Neural cell (in vitro differentiated cells): ENCODE measurements around the gene ASIC2. TPM values are rescaled to one million over a fixed set of nuclear protein-coding genes. Genes with fewer than 3 reads are reported as not detected.

ENCODE experiments used
- H2AFZ ChIP-seq: fragments of 200-600, 300-800 bp; sonication (generic), shearing (Covaris generic); 2 replicates; pipeline ENCODE4 v1.6.0; 2014; ENCODE audit warnings: low read depth, mild to moderate bottlenecking, antibody characterized with exemption, low read length, moderate library complexity
- H3F3A ChIP-seq: fragments of 200-600 bp; shearing (Covaris generic); 2 replicates; pipeline ENCODE4 v1.6.1; 2016; ENCODE audit warnings: mild to moderate bottlenecking, moderate library complexity, mixed read lengths, antibody characterized with exemption, low read length; ENCODE audit not compliant: insufficient read depth, poor library complexity, severe bottlenecking
- H3K27ac ChIP-seq: fragments of 200-600, 300-800 bp; sonication (generic), shearing (Covaris generic); 2 replicates; pipeline ENCODE4 v1.5.1; 2014; ENCODE audit warnings: mild to moderate bottlenecking, low read length, moderate library complexity
- H3K27me3 ChIP-seq: fragments of 300-800, 200-600 bp; sonication (generic), shearing (Covaris generic); 2 replicates; pipeline ENCODE4 v1.6.0; 2014; ENCODE audit warnings: mild to moderate bottlenecking, low read depth, low read length, moderate library complexity; ENCODE audit not compliant: insufficient read depth
- H3K36me3 ChIP-seq: fragments of 300-800, 200-600 bp; sonication (generic), shearing (Covaris generic); 2 replicates; pipeline ENCODE4 v1.5.1; 2014; ENCODE audit warnings: mild to moderate bottlenecking, antibody characterized with exemption, low read length, moderate library complexity; ENCODE audit not compliant: insufficient read depth
- H3K4me2 ChIP-seq: fragments of 300-800, 200-600 bp; sonication (generic), shearing (Covaris generic); 2 replicates; pipeline ENCODE4 v1.6.0; 2014; ENCODE audit warnings: mild to moderate bottlenecking, low read length
- H3K4me3 ChIP-seq: fragments of 300-800, 200-600 bp; sonication (generic), shearing (Covaris generic); 2 replicates; pipeline ENCODE4 v1.5.1; 2014; ENCODE audit warnings: mild to moderate bottlenecking, low read length, moderate library complexity
- H3K79me2 ChIP-seq: fragments of 200-600 bp; shearing (Covaris generic); replicated peaks from 2 replicates; pipeline ENCODE4 v1.6.0; 2014; ENCODE audit warnings: mild to moderate bottlenecking, low read length, moderate library complexity; ENCODE audit not compliant: insufficient read depth
- H3K9ac ChIP-seq: fragments of 300-800, 200-600 bp; sonication (generic), shearing (Covaris generic); 2 replicates; pipeline ENCODE4 v1.6.1; 2016; ENCODE audit warnings: mild to moderate bottlenecking, low read length, mixed read lengths
- H3K9me2 ChIP-seq: fragments of 200-600 bp; shearing (Covaris generic); 2 replicates; pipeline ENCODE4 v1.6.1; 2016; ENCODE audit warnings: mild to moderate bottlenecking, low read length, mixed read lengths; ENCODE audit not compliant: insufficient read depth
- H3K9me3 ChIP-seq: fragments of 200-600, 300-800 bp; sonication (generic), shearing (Covaris generic); 2 replicates; pipeline ENCODE4 v1.6.1; 2016; ENCODE audit warnings: mild to moderate bottlenecking, mixed run types, low read length, moderate library complexity, mixed read lengths
- H4K20me1 ChIP-seq: fragments of 200-600 bp; shearing (Covaris generic); 2 replicates; pipeline ENCODE4 v1.6.1; 2016; ENCODE audit warnings: mild to moderate bottlenecking, mixed run types; ENCODE audit not compliant: insufficient read depth
- CTCF ChIP-seq: fragments of 450-650 bp; IDR thresholded peaks from 2 replicates; pipeline ENCODE4 v1.5.1; 2014; ENCODE audit warnings: antibody characterized with exemption, mild to moderate bottlenecking, moderate library complexity; ENCODE audit not compliant: poor library complexity, severe bottlenecking
- EP300 ChIP-seq: fragments of 450-650 bp; conservative IDR thresholded peaks from 2 replicates; pipeline ENCODE4 v1.6.1; 2014; ENCODE audit warnings: antibody characterized with exemption, mild to moderate bottlenecking, moderate library complexity; ENCODE audit not compliant: poor library complexity, severe bottlenecking
- EZH2 ChIP-seq: fragments of 200-600, 300-800 bp; shearing (Covaris generic), sonication (generic); IDR thresholded peaks from 2 replicates; pipeline ENCODE4 v1.6.1; 2014; ENCODE audit warnings: antibody characterized with exemption, low read length, borderline replicate concordance, mild to moderate bottlenecking; ENCODE audit not compliant: insufficient read depth, poor library complexity, severe bottlenecking
- MXI1 ChIP-seq: fragments of 450-650 bp; conservative IDR thresholded peaks from 2 replicates; pipeline ENCODE4 v1.6.1; 2014; ENCODE audit warnings: antibody characterized with exemption, mild to moderate bottlenecking; ENCODE audit not compliant: poor library complexity, severe bottlenecking
- POLR2AphosphoS5 ChIP-seq: IDR thresholded peaks from 2 replicates; pipeline ENCODE4 v1.6.1; 2012
- RAD21 ChIP-seq: fragments of 450-650 bp; conservative IDR thresholded peaks from 2 replicates; pipeline ENCODE4 v1.6.1; 2014; ENCODE audit warnings: antibody characterized with exemption, mild to moderate bottlenecking, moderate library complexity
- REST ChIP-seq: IDR thresholded peaks from 2 replicates; pipeline ENCODE4 v1.6.1; 2012; ENCODE audit warnings: borderline replicate concordance
- SMC3 ChIP-seq: fragments of 450-650 bp; conservative IDR thresholded peaks from 2 replicates; pipeline ENCODE4 v1.6.1; 2014; ENCODE audit warnings: antibody characterized with exemption, mild to moderate bottlenecking, moderate library complexity; ENCODE audit not compliant: poor library complexity
- TAF1 ChIP-seq: IDR thresholded peaks from 2 replicates; pipeline ENCODE4 v1.6.1; 2012; ENCODE audit warnings: low read depth
- polyA plus RNA-seq: library from polyadenylated mRNA; depleted of rRNA; stranded (reverse); fragments of >200 nt; gene quantifications from 2 replicates; pipeline ENCODE4 v1.2.3, GENCODE V29; 2014

Gene ASIC2
- polyA plus RNA-seq, 1 donor from 2014 or later: 2.4 TPM

- TF ChIP-seq MXI1 (no peak), POLR2AphosphoS5 (no peak), REST (no peak), TAF1 (no peak), SMC3 (no peak), RAD21 (no peak), EP300 (no peak), CTCF (no peak), EZH2 (no peak)
- Histone ChIP-seq H3K27ac (no peak overlapping the region), H3K36me3 (no peaks in the 10 kb centered on the region), H3K79me2 (no peaks in the 10 kb centered on the region), H3K4me3 (no peak overlapping the region), H3K9me2 (no peaks in the 10 kb centered on the region), H3F3A (no peaks in the 10 kb centered on the region), H4K20me1 (no peaks in the 10 kb centered on the region), H3K4me2 (no peak overlapping the region), H2AFZ (no peak overlapping the region), H3K9ac (no peak overlapping the region), H3K27me3 (peaks cover 3% of the 10 kb centered on the region), H3K9me3 (no peaks in the 10 kb centered on the region)
These were observed 165.4 kb downstream of the ASIC2 start for GRCh38 chr17:33127706-33128105.

- TF ChIP-seq EP300: no peak
- TF ChIP-seq POLR2AphosphoS5: no peak
- TF ChIP-seq RAD21: no peak
- TF ChIP-seq CTCF: no peak
- TF ChIP-seq TAF1: no peak
- TF ChIP-seq MXI1: no peak
- TF ChIP-seq REST: no peak
- TF ChIP-seq EZH2: no peak
- TF ChIP-seq SMC3: no peak
- Histone ChIP-seq H3K9me3 (no peaks in the 10 kb centered on the region), H3K27me3 (no peaks in the 10 kb centered on the region), H4K20me1 (no peaks in the 10 kb centered on the region), H2AFZ (no peak overlapping the region), H3F3A (no peaks in the 10 kb centered on the region), H3K9me2 (no peaks in the 10 kb centered on the region), H3K27ac (no peak overlapping the region), H3K36me3 (no peaks in the 10 kb centered on the region), H3K79me2 (no peaks in the 10 kb centered on the region), H3K4me3 (no peak overlapping the region), H3K4me2 (no peak overlapping the region), H3K9ac (no peak overlapping the region)
These were observed 167.0 kb downstream of the ASIC2 start for GRCh38 chr17:33126086-33126485.
